Fibroblast of pulmonary artery (primary cell): Measurements from ENCODE around the gene YES1.
"Not testable (repeated sequence)": the region's sequence is repeated elsewhere in the genome, so short reads cannot be mapped to it uniquely, and the experiment has no call there.

Source experiments
- DNase-seq: peaks from one replicate; pipeline ENCODE4 v3.0.0-alpha.2; 2010; ENCODE audit warnings: low read depth
- H3K4me3 ChIP-seq: replicated peaks from 2 replicates; pipeline ENCODE4 v1.5.1; 2011; ENCODE audit warnings: low read depth, mild to moderate bottlenecking, control low read depth, low read length, moderate library complexity
- CTCF ChIP-seq: IDR thresholded peaks from 2 replicates; pipeline ENCODE4 v1.5.1; 2011; ENCODE audit warnings: mild to moderate bottlenecking, control low read depth, low read length, inconsistent platforms; ENCODE audit errors: missing control alignments

Gene YES1

GRCh38 chr18:773980-774624 is 37.9 kb downstream of the YES1 start:
- no peak for TF ChIP-seq CTCF
- DNase-seq = no peak
- no peak overlapping the region for H3K4me3 ChIP-seq

GRCh38 chr18:770583-770961 is 41.5 kb downstream of the YES1 start:
- no peak overlapping the region for H3K4me3 ChIP-seq
- no peak for TF ChIP-seq CTCF

GRCh38 chr18:767961-768360 is 44.1 kb downstream of the YES1 start:
- TF ChIP-seq CTCF = no peak
- DNase-seq = no peak
- no peak overlapping the region for H3K4me3 ChIP-seq

More at GRCh38 chr18:770583-770961, 41.5 kb downstream of the YES1 start:
- no peak for DNase-seq

GRCh38 chr18:767084-767882 is 44.8 kb downstream of the YES1 start:
- H3K4me3 ChIP-seq = no peak overlapping the region
- no peak for TF ChIP-seq CTCF
- no peak for DNase-seq

- no peak for TF ChIP-seq CTCF
- no peak overlapping the region for H3K4me3 ChIP-seq
- no peak for DNase-seq
Observed at GRCh38 chr18:766550-766860, 45.5 kb downstream of the YES1 start.

- H3K4me3 ChIP-seq = no peak overlapping the region
- TF ChIP-seq CTCF = no peak
- no peak for DNase-seq
Observed at GRCh38 chr18:765764-766549, 46.1 kb downstream of the YES1 start.

- DNase-seq, H3K4me3 ChIP-seq: not testable (repeated sequence)
Observed at GRCh38 chr18:759864-760263, 52.2 kb downstream of the YES1 start.
